Gastrocnemius medialis (tissue), 4 donors: ENCODE measurements around the gene TMEM41A. TPM values are rescaled to one million over a fixed set of nuclear protein-coding genes. Genes with fewer than 3 reads are reported as not detected.

Experiments
- ATAC-seq, 2 donors: fragments of 150-250 bp; one replicate each; pipeline ENCODE4 v1.9.1; 2016
- DNase-seq, 2 donors: peaks; one replicate each; pipeline ENCODE4 v3.0.0-alpha.2; 2019
- H3K27ac ChIP-seq, 4 donors: fragments of 200-600 bp; sonication (generic); 1 replicate in 1 of 4; 2 replicates in 3 of 4; pipeline ENCODE4 v1.5.1; 2016 to 2018; ENCODE audit warnings: mild to moderate bottlenecking in 2 of 4, moderate library complexity in 1 of 4
- H3K27me3 ChIP-seq, 3 donors: fragments of 200-600 bp; sonication (generic) in 2 of 3; 1 replicate in 1 of 3; 2 replicates in 2 of 3; pipeline versions ENCODE4 v1.5.1 to v1.6.0; 2016 to 2019; ENCODE audit warnings: mild to moderate bottlenecking in 1 of 3, moderate library complexity in 1 of 3
- H3K36me3 ChIP-seq, 2 donors: fragments of 200-600 bp; sonication (generic) in 1 of 2; one replicate each; pipeline ENCODE4 v1.5.1; 2017 to 2018
- H3K4me1 ChIP-seq, 2 donors: fragments of 200-600 bp; sonication (generic) in 1 of 2; one replicate each; pipeline ENCODE4 v1.5.1; 2016 to 2017; ENCODE audit warnings: mild to moderate bottlenecking in 2 of 2
- H3K4me3 ChIP-seq, 4 donors: fragments of 200-600 bp; sonication (generic) in 3 of 4; 1 replicate in 1 of 4; 2 replicates in 3 of 4; pipeline ENCODE4 v1.5.1; 2016 to 2019; ENCODE audit warnings: mild to moderate bottlenecking in 2 of 4
- H3K9me3 ChIP-seq, 3 donors: fragments of 200-600 bp; sonication (generic) in 2 of 3; 1 replicate in 1 of 3; 2 replicates in 2 of 3; pipeline ENCODE4 v1.5.1; 2016 to 2019
- CTCF ChIP-seq, 5 experiments: fragments of 450-650 bp in 3 of 5; fragments of 200-600 bp in 2 of 5; sonication (generic) in 2 of 5; IDR thresholded peaks in 4 of 5; conservative IDR thresholded peaks in 1 of 5; 1 replicate in 4 of 5; 2 replicates in 1 of 5; pipeline ENCODE4 v1.5.1; 2016 to 2019; ENCODE audit warnings: antibody characterized with exemption in 5 of 5, mild to moderate bottlenecking in 3 of 5, moderate library complexity in 3 of 5
- POLR2A ChIP-seq, 2 donors: fragments of 450-650 bp; IDR thresholded peaks; one replicate each; pipeline ENCODE4 v1.6.1; 2017; ENCODE audit warnings: antibody characterized with exemption in 2 of 2, mild to moderate bottlenecking in 2 of 2, moderate library complexity in 2 of 2
- in situ Hi-C, 4 donors: fragments of 200-750 bp; cut with MboI; loops; one replicate each; pipeline versions ENCODE4 v1.15.0 to v1.8.0; 2017; ENCODE audit warnings: low sequenced_read_pairs in 4 of 4
- intact Hi-C: fragments of 100-400 bp; cut with DNase I; formaldehyde crosslinking; loops from one replicate; pipeline ENCODE4 v1.15.1; 2023; ENCODE audit warnings: low total_unique reads
- total RNA-seq, 4 donors: library from RNA; depleted of rRNA; stranded (reverse); fragments of >200 nt; gene quantifications; one replicate each; pipeline versions ENCODE4 v1.1.0 to v1.2.3, GENCODE V29; 2016

Gene TMEM41A
- total RNA-seq, 4 donors from 2014 or later = 4.8 to 11.5 (median 6.5) TPM

- no peak overlapping the region for H3K4me3 ChIP-seq
- ATAC-seq (no peak), DNase-seq (no peak)
- H3K36me3 ChIP-seq = no peaks in the 10 kb centered on the region
- in situ Hi-C loops (no loop called here), intact Hi-C loops (no loop called here)
- no peaks in the 10 kb centered on the region for H3K4me1 ChIP-seq
- H3K27me3 ChIP-seq = no peaks in the 10 kb centered on the region
- H3K27ac ChIP-seq = no peak overlapping the region
- TF ChIP-seq POLR2A (IDR thresholded peaks at IDR 0.05) = no peak
- TF ChIP-seq CTCF (IDR thresholded peaks at IDR 0.05 in 4 of 5, conservative IDR thresholded peaks at IDR 0.05 in 1 of 5) = no peak
- no peaks in the 10 kb centered on the region for H3K9me3 ChIP-seq
These were observed 35.7 kb upstream of the TMEM41A start for GRCh38 chr3:185534511-185534910.

- in situ Hi-C loops = no loop called here
- Histone ChIP-seq H3K9me3 (no peaks in the 10 kb centered on the region), H3K4me1 (no peaks in the 10 kb centered on the region), H3K4me3 (no peak overlapping the region), H3K27me3 (no peaks in the 10 kb centered on the region), H3K36me3 (no peaks in the 10 kb centered on the region), H3K27ac (no peak overlapping the region)
- TF ChIP-seq POLR2A (IDR thresholded peaks at IDR 0.05) (no peak), CTCF (IDR thresholded peaks at IDR 0.05 in 4 of 5, conservative IDR thresholded peaks at IDR 0.05 in 1 of 5) (no peak)
- intact Hi-C loops = no loop called here
- no peak for DNase-seq
- no peak for ATAC-seq
These were observed 34.1 kb upstream of the TMEM41A start for GRCh38 chr3:185532901-185533300.

GRCh38 chr3:185530856-185531255 is 32.0 kb upstream of the TMEM41A start:
- DNase-seq (no peak), ATAC-seq (no peak)
- Histone ChIP-seq H3K4me3 (no peak overlapping the region), H3K4me1 (no peaks in the 10 kb centered on the region), H3K36me3 (no peaks in the 10 kb centered on the region), H3K27me3 (peaks cover 0 to 4% (median 0%) of the 10 kb centered on the region in 3 donors), H3K9me3 (no peaks in the 10 kb centered on the region), H3K27ac (no peak overlapping the region)
- intact Hi-C loops (no loop called here), in situ Hi-C loops (no loop called here)
- TF ChIP-seq CTCF (IDR thresholded peaks at IDR 0.05 in 4 of 5, conservative IDR thresholded peaks at IDR 0.05 in 1 of 5) = no peak
- TF ChIP-seq POLR2A (IDR thresholded peaks at IDR 0.05) = no peak

GRCh38 chr3:185528532-185528931 is 29.7 kb upstream of the TMEM41A start:
- H3K36me3 ChIP-seq = no peaks in the 10 kb centered on the region
- peaks cover 0 to 5% (median 4%) of the 10 kb centered on the region in 3 donors for H3K27me3 ChIP-seq
- H3K9me3 ChIP-seq = no peaks in the 10 kb centered on the region
- intact Hi-C loops = no loop called here
- no peak overlapping the region for H3K27ac ChIP-seq
- ATAC-seq (no peak), DNase-seq (no peak)
- H3K4me1 ChIP-seq = no peaks in the 10 kb centered on the region
- H3K4me3 ChIP-seq = no peak overlapping the region
- in situ Hi-C loops = no loop called here
- TF ChIP-seq POLR2A (IDR thresholded peaks at IDR 0.05) (no peak), CTCF (IDR thresholded peaks at IDR 0.05 in 4 of 5, conservative IDR thresholded peaks at IDR 0.05 in 1 of 5) (no peak)

GRCh38 chr3:185527364-185527763 is 28.5 kb upstream of the TMEM41A start:
- Histone ChIP-seq H3K27me3 (peaks cover 0 to 5% (median 4%) of the 10 kb centered on the region in 3 donors), H3K4me3 (no peak overlapping the region), H3K4me1 (no peaks in the 10 kb centered on the region), H3K36me3 (no peaks in the 10 kb centered on the region), H3K9me3 (no peaks in the 10 kb centered on the region), H3K27ac (no peak overlapping the region)
- DNase-seq = no peak
- ATAC-seq = no peak
- TF ChIP-seq CTCF (IDR thresholded peaks at IDR 0.05 in 4 of 5, conservative IDR thresholded peaks at IDR 0.05 in 1 of 5) = no peak
- no peak for TF ChIP-seq POLR2A (IDR thresholded peaks at IDR 0.05)
- in situ Hi-C loops (no loop called here), intact Hi-C loops (no loop called here)
